Fibroblast of the aortic adventitia (primary cell): ENCODE measurements around the gene NEU3. TPM values are rescaled to one million over a fixed set of nuclear protein-coding genes. Genes with fewer than 3 reads are reported as not detected.
"Not testable (repeated sequence)": the region's sequence is repeated elsewhere in the genome, so short reads cannot be mapped to it uniquely, and the experiment has no call there.

Experiments used
- DNase-seq: peaks from one replicate; pipeline ENCODE4 v3.0.0-alpha.2; 2010; ENCODE audit warnings: low read depth
- H3K4me3 ChIP-seq: 2 replicates; pipeline ENCODE4 v1.5.1; 2011; ENCODE audit warnings: low read depth, mild to moderate bottlenecking, control low read depth, low read length, moderate library complexity
- total RNA-seq: library from RNA; depleted of rRNA; stranded (reverse); fragments of >200 nt; gene quantifications from 2 replicates; pipeline ENCODE4 v1.2.3, GENCODE V29; 2012; ENCODE audit warnings: low replicate concordance
- TF ChIP-seq, protein P1 (sequence below): IDR thresholded peaks from 2 replicates; pipeline ENCODE4 v1.5.1; 2011; ENCODE audit warnings: mild to moderate bottlenecking, low read length, control low read depth, inconsistent platforms; ENCODE audit not compliant: insufficient read depth

Gene NEU3
- total RNA-seq, 1 donor, result 5.2 TPM

DNA sequence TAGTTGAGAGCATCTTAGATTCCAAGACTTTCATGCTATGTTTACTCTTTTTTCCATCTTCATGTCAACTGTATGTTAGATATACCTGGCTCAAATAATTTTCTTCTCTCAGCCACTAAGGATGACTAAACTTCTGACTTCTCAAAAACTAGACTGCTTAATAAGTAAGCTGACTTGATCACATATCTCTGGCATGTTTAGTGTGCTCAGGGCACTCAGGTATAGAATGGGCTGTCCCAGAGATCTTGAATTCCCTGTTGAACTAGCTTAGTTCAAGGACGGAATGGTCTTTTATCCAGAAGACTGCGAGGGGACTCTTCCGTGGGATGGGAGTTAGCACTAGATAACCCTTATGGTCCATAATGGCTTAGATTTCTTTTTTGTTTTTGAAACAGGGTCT lies 13.0 kb downstream of the NEU3 start:
- H3K4me3 ChIP-seq, result no peak overlapping the region
- TF ChIP-seq, protein P1, sequence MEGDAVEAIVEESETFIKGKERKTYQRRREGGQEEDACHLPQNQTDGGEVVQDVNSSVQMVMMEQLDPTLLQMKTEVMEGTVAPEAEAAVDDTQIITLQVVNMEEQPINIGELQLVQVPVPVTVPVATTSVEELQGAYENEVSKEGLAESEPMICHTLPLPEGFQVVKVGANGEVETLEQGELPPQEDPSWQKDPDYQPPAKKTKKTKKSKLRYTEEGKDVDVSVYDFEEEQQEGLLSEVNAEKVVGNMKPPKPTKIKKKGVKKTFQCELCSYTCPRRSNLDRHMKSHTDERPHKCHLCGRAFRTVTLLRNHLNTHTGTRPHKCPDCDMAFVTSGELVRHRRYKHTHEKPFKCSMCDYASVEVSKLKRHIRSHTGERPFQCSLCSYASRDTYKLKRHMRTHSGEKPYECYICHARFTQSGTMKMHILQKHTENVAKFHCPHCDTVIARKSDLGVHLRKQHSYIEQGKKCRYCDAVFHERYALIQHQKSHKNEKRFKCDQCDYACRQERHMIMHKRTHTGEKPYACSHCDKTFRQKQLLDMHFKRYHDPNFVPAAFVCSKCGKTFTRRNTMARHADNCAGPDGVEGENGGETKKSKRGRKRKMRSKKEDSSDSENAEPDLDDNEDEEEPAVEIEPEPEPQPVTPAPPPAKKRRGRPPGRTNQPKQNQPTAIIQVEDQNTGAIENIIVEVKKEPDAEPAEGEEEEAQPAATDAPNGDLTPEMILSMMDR, result no peak
- DNase-seq, result no peak

DNA sequence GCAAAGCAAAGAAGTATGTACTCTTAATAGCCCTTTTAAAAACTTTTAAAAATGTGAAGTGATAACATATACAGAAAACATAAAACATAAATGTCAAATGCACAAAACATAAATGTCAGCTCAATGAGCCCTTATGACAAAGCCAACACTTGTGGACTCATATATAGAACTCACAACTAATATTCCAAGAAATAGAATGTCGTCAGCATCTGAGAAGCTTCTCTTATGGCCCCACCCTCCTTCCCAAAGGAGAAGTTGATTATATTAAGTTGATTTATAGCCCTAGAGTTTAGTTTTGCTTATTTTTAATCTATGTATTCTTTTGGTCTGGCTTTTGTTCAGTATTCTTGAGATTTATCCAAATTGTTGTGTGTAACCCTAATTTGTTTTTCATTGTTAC lies 13.8 kb downstream of the NEU3 start:
- no peak overlapping the region for H3K4me3 ChIP-seq
- TF ChIP-seq, protein P1, result no peak
- no peak for DNase-seq

DNA sequence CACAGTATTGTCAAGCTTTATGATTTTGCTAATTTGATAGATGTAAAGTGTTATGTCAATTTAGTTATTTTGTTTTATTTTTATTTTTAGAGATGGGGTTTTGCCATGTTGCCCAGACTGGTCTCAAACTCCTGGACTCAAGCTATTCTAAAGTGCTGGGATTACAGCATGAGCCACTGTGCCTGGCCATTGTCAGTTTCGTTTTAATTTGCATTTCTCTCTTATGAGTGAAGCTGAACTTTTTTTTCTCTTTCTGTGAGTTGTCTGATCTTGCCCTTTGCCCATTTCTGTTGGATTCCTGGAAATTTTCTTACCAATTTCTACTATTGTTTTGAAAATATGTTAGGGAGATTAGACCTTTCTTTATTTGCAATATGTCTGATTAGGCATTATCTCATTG lies 15.5 kb downstream of the NEU3 start:
- TF ChIP-seq, protein P1, result no peak
- no peak for DNase-seq
- no peak overlapping the region for H3K4me3 ChIP-seq

DNA sequence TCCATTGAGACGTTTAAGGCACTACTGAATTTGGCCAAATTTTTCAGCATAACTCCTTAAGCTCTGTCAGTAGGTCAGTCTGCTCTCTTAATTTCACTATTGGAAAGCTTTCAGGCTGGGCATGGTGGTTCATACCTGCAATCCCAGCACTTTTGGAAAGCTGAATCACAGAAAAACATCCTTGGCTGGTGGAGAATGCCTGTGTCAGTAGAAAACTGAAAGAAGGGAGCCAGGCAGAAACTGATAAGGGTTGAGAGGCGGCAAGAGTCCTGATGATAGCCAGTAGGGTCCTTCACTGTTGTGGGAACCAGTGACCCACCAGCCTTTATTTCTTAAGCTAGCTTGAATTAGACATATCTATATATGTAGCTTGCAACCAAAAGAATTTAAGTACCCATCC lies 22.6 kb downstream of the NEU3 start:
- DNase-seq, result no peak
- TF ChIP-seq, protein P1, result no peak
- H3K4me3 ChIP-seq, result no peak overlapping the region

DNA sequence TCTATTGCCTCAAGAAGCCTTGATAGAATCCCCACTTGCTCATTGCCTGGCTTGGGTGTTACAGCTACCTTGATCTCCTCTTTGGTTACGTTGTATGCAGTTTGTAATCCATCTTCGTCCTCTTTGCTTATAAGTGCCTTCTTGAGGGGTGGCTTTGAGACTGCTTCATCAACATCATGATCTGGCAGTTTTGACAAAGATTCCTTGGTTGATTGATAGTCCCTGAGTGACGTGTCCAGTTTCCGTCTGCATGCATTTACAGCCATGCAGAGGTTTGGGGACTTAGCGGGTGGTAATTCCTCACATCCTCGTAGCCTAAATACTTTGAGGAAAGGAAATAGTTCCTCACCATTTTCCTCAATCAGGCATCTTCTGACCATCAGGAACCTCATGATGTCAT lies 23.1 kb downstream of the NEU3 start:
- no peak for DNase-seq
- TF ChIP-seq, protein P1, result no peak
- H3K4me3 ChIP-seq, result no peak overlapping the region

DNA sequence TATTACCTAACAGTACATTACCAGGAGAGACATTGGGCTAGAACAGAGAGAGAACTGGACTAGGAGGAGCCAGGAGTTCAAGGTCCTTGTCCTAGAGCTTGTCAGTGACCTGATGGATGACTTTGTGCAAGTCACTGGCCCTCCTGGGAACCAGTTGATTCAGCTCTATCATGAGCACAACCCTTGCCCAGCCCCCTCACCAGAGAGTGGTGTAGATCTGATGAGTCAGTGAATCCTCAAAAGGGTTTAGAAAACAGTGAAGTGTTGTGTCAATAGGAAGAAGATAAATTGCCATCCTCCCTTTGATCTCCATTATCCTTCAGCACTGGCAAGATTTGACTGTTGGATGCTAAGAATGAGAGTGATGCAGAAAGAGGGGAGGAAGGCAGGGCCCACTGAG lies 24.3 kb downstream of the NEU3 start:
- DNase-seq, result no peak
- TF ChIP-seq, protein P1, result no peak
- no peak overlapping the region for H3K4me3 ChIP-seq

DNA sequence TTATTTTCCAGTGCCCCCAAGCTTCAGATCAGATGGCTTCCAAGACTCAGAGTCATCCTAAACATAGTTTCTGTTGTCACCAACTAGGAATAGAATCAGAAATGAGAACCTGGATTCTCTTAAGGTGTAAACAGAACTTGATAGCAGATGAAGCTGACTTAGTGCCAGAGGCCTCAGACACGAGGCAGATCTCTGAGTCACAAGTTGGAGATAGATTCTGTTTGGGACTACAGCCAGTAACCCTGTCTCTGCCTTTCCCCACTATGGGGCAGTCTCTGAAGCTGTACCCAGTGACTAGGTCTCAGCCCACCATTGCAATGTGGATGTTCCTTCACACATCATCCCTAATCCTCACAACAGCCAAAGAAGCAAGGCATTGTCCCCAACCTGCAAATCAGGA lies 25.4 kb downstream of the NEU3 start:
- TF ChIP-seq, protein P1, result peak; percentile 36
- H3K4me3 ChIP-seq, result no peak overlapping the region
- peak; percentile 79 for DNase-seq

DNA sequence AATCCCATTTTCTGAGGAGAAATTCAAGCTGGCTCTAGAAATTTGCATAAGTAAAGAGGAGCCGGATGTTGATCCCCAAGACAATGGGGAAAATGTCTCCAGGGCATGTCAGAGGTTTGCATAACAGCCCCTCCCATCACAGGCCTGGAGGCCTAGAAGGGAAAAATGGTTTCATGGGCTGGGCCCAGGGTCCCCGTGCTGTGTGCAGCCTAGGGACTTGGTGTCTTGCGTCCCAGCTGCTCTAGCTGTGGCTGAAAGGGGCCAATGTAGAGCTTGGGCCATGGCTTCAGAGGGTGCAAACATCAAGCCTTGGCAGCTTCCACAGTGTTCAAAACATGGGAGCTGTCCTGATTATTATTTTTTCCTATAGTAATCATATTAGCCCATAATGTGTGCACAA lies 30.5 kb downstream of the NEU3 start:
- not testable (repeated sequence) for H3K4me3 ChIP-seq, DNase-seq

DNA sequence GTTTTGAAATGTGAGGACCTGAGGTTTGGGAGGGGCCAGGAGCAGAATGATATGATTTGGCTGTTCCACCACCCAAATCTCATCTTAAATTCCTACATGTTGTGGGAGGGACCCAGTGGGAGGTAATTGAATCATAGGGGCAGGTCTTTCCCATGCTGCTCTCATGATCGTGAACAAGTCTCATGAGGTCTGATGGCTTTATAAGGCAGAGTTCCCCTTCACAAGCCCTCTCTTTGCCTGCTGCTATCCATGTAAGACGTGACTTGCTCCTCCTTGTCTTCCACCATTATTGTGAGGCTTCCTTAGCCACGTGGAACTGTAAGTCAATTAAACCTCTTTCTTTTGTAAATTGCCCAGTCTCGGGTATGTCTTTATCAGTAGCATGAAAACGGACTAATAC lies 31.6 kb downstream of the NEU3 start:
- not testable (repeated sequence) for H3K4me3 ChIP-seq, DNase-seq
